ENCODE measurements around the gene HTD2.

Gene HTD2

DNA sequence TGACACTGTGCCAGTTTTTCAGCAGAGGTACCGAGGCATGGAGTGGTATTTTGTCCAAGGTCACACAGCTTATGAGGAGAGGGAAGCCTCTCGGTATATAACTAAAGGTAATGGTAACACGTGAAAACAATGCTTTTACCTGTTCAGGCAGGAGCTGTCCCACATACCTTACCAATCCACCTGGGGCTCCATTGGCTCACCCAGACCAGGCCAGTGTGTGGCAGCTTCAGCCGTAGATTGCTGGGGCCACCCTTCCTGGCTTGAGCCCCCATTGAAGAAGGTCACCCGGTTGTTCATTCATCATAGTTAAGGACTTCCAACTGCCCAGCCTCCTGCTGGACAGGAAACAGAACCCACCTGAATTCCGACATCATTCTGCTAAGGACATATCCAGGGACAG lies 9.5 kb upstream of the HTD2 start:
- CTCF ChIA-PET: interaction anchor here (0.7 to 6.1 kb wide), 2 partner anchors 9 to 109 kb away, joined by 3 to 55 read pairs; partner anchors contain the start of gene RPP14

DNA sequence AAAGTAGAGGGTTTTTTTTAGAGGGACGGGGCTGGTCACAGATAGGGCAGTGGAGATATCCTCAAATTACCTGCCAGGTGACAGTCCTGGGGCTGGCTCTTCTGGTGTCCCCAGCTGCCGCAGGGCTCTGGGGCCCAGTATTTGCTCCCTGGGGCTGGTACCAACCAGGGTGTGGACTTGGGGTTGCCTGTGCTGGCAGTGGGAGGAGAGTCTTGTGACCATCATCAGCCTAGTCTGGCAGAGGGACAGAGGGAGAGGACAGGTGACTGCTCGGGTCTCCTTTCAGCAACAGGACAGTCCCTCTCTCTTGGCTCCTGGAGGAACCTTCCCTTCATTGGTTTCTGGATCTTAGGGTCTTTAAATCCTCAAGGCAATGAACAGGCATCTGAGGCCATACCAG lies 8.1 kb upstream of the HTD2 start:
- no peaks in the 10 kb centered on the region for H3K9me3 ChIP-seq (ENCODE audit: control insufficient read depth, insufficient read depth, low read depth, low read length)
- no peaks in the 10 kb centered on the region for H3K4me1 ChIP-seq (ENCODE audit: control insufficient read depth, insufficient read depth, low read length)
- H3K4me3 ChIP-seq (ENCODE audit: low read depth, low read length): no peak overlapping the region
- ChIA-PET CTCF (interaction anchor here (6.1 kb wide), 1 partner anchor 111 kb away, joined by 55 read pairs; no protein-coding TSS in a partner anchor), POLR2A (interaction anchor here (0.5 to 0.6 kb wide), 2 partner anchors 12 to 583 kb away, joined by 3 to 5 read pairs; no protein-coding TSS in a partner anchor)
- no peak overlapping the region for H3K27ac ChIP-seq (ENCODE audit: extremely low read depth, low read depth, low read length)
- H3K36me3 ChIP-seq (ENCODE audit: control insufficient read depth in 2 of 2, insufficient read depth in 1 of 2, low read length in 2 of 2): no peaks in the 10 kb centered on the region; a peak in 1 of 3 replicates
- TF ChIP-seq, protein P1, sequence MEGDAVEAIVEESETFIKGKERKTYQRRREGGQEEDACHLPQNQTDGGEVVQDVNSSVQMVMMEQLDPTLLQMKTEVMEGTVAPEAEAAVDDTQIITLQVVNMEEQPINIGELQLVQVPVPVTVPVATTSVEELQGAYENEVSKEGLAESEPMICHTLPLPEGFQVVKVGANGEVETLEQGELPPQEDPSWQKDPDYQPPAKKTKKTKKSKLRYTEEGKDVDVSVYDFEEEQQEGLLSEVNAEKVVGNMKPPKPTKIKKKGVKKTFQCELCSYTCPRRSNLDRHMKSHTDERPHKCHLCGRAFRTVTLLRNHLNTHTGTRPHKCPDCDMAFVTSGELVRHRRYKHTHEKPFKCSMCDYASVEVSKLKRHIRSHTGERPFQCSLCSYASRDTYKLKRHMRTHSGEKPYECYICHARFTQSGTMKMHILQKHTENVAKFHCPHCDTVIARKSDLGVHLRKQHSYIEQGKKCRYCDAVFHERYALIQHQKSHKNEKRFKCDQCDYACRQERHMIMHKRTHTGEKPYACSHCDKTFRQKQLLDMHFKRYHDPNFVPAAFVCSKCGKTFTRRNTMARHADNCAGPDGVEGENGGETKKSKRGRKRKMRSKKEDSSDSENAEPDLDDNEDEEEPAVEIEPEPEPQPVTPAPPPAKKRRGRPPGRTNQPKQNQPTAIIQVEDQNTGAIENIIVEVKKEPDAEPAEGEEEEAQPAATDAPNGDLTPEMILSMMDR (tag by site-specific recombination; IDR thresholded peaks at IDR 0.05): no peak
- TF ChIP-seq, protein P2, sequence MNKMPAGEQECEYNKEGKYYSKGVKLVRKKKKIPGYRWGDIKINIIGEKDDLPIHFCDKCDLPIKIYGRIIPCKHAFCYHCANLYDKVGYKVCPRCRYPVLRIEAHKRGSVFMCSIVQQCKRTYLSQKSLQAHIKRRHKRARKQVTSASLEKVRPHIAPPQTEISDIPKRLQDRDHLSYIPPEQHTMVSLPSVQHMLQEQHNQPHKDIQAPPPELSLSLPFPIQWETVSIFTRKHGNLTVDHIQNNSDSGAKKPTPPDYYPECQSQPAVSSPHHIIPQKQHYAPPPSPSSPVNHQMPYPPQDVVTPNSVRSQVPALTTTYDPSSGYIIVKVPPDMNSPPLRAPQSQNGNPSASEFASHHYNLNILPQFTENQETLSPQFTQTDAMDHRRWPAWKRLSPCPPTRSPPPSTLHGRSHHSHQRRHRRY (tag by site-specific recombination; IDR thresholded peaks at IDR 0.05): no peak
- TF ChIP-seq ZNF529 (tag by site-specific recombination; IDR thresholded peaks at IDR 0.05; ENCODE audit: insufficient replicate concordance) (no peak), ZNF423 (tag by site-specific recombination; IDR thresholded peaks at IDR 0.05) (no peak), ZSCAN30 (tag by site-specific recombination; IDR thresholded peaks at IDR 0.05) (no peak), HOXA7 (CRISPR knock-in tag; IDR thresholded peaks at IDR 0.05; ENCODE audit: borderline replicate concordance) (no peak), ZNF19 (tag by site-specific recombination; IDR thresholded peaks at IDR 0.05; ENCODE audit: low read depth) (no peak), ZNF140 (tag by site-specific recombination; IDR thresholded peaks at IDR 0.05) (no peak)
- TF ChIP-seq, protein P3, sequence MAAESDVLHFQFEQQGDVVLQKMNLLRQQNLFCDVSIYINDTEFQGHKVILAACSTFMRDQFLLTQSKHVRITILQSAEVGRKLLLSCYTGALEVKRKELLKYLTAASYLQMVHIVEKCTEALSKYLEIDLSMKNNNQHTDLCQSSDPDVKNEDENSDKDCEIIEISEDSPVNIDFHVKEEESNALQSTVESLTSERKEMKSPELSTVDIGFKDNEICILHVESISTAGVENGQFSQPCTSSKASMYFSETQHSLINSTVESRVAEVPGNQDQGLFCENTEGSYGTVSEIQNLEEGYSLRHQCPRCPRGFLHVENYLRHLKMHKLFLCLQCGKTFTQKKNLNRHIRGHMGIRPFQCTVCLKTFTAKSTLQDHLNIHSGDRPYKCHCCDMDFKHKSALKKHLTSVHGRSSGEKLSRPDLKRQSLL (tag by site-specific recombination; IDR thresholded peaks at IDR 0.05): no peak

More for the DNA sequence above, 9.5 kb upstream of the HTD2 start:
- H3K4me3 ChIP-seq (ENCODE audit: low read depth, low read length): no peak overlapping the region
- no peaks in the 10 kb centered on the region; a peak in 1 of 3 replicates for H3K36me3 ChIP-seq (ENCODE audit: control insufficient read depth in 2 of 2, insufficient read depth in 1 of 2, low read length in 2 of 2)
- no peaks in the 10 kb centered on the region for H3K4me1 ChIP-seq (ENCODE audit: control insufficient read depth, insufficient read depth, low read length)
- no peaks in the 10 kb centered on the region for H3K9me3 ChIP-seq (ENCODE audit: control insufficient read depth, insufficient read depth, low read depth, low read length)
- H3K27ac ChIP-seq (ENCODE audit: extremely low read depth, low read depth, low read length): no peak overlapping the region
- POLR2A ChIA-PET: interaction anchor here (0.6 kb wide), 1 partner anchor 9 kb away, joined by 3 read pairs; the partner anchor contains the start of gene RPP14
- TF ChIP-seq, protein P4, sequence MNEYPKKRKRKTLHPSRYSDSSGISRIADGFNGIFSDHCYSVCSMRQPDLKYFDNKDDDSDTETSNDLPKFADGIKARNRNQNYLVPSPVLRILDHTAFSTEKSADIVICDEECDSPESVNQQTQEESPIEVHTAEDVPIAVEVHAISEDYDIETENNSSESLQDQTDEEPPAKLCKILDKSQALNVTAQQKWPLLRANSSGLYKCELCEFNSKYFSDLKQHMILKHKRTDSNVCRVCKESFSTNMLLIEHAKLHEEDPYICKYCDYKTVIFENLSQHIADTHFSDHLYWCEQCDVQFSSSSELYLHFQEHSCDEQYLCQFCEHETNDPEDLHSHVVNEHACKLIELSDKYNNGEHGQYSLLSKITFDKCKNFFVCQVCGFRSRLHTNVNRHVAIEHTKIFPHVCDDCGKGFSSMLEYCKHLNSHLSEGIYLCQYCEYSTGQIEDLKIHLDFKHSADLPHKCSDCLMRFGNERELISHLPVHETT (tag by site-specific recombination; IDR thresholded peaks at IDR 0.05): no peak
- TF ChIP-seq ZNF16 (tag by site-specific recombination; IDR thresholded peaks at IDR 0.05; ENCODE audit: low read depth): no peak
- TF ChIP-seq KLF1 (tag by site-specific recombination; IDR thresholded peaks at IDR 0.05): no peak
- TF ChIP-seq HOXA7 (CRISPR knock-in tag; IDR thresholded peaks at IDR 0.05; ENCODE audit: borderline replicate concordance): no peak
- TF ChIP-seq ZNF426 (tag by site-specific recombination; IDR thresholded peaks at IDR 0.05): no peak
- TF ChIP-seq ZNF19 (tag by site-specific recombination; IDR thresholded peaks at IDR 0.05; ENCODE audit: low read depth): no peak
- TF ChIP-seq, protein P5, sequence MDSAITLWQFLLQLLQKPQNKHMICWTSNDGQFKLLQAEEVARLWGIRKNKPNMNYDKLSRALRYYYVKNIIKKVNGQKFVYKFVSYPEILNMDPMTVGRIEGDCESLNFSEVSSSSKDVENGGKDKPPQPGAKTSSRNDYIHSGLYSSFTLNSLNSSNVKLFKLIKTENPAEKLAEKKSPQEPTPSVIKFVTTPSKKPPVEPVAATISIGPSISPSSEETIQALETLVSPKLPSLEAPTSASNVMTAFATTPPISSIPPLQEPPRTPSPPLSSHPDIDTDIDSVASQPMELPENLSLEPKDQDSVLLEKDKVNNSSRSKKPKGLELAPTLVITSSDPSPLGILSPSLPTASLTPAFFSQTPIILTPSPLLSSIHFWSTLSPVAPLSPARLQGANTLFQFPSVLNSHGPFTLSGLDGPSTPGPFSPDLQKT (IDR thresholded peaks at IDR 0.05; ENCODE audit: borderline replicate concordance, low read depth, low read length): no peak
- TF ChIP-seq, protein P6, sequence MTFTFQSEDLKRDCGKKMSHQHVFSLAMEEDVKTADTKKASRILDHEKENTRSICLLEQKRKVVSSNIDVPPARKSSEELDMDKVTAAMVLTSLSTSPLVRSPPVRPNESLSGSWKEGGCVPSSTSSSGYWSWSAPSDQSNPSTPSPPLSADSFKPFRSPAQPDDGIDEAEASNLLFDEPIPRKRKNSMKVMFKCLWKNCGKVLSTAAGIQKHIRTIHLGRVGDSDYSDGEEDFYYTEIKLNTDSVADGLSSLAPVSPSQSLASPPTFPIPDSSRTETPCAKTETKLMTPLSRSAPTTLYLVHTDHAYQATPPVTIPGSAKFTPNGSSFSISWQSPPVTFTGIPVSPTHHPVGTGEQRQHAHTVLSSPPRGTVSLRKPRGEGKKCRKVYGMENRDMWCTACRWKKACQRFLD (tag by site-specific recombination; IDR thresholded peaks at IDR 0.05): no peak
- TF ChIP-seq, protein P3 (tag by site-specific recombination; IDR thresholded peaks at IDR 0.05): no peak
- no peak for TF ChIP-seq ZEB2 (tag by site-specific recombination; IDR thresholded peaks at IDR 0.05)
- no peak for TF ChIP-seq IKZF3 (tag by site-specific recombination; IDR thresholded peaks at IDR 0.05)
- TF ChIP-seq GLI2 (tag by site-specific recombination; IDR thresholded peaks at IDR 0.05; ENCODE audit: borderline replicate concordance, low read depth): no peak
- no peak for TF ChIP-seq ZBTB21 (tag by site-specific recombination; IDR thresholded peaks at IDR 0.05)
- no peak for TF ChIP-seq ZNF571 (tag by site-specific recombination; IDR thresholded peaks at IDR 0.05)
- no peak for TF ChIP-seq ZNF433 (tag by site-specific recombination; IDR thresholded peaks at IDR 0.05; ENCODE audit: low read depth)
- TF ChIP-seq, protein P7, sequence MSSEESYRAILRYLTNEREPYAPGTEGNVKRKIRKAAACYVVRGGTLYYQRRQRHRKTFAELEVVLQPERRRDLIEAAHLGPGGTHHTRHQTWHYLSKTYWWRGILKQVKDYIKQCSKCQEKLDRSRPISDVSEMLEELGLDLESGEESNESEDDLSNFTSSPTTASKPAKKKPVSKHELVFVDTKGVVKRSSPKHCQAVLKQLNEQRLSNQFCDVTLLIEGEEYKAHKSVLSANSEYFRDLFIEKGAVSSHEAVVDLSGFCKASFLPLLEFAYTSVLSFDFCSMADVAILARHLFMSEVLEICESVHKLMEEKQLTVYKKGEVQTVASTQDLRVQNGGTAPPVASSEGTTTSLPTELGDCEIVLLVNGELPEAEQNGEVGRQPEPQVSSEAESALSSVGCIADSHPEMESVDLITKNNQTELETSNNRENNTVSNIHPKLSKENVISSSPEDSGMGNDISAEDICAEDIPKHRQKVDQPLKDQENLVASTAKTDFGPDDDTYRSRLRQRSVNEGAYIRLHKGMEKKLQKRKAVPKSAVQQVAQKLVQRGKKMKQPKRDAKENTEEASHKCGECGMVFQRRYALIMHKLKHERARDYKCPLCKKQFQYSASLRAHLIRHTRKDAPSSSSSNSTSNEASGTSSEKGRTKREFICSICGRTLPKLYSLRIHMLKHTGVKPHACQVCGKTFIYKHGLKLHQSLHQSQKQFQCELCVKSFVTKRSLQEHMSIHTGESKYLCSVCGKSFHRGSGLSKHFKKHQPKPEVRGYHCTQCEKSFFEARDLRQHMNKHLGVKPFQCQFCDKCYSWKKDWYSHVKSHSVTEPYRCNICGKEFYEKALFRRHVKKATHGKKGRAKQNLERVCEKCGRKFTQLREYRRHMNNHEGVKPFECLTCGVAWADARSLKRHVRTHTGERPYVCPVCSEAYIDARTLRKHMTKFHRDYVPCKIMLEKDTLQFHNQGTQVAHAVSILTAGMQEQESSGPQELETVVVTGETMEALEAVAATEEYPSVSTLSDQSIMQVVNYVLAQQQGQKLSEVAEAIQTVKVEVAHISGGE (tag by site-specific recombination; conservative IDR thresholded peaks at IDR 0.05; ENCODE audit: low read depth): no peak
- no peak for TF ChIP-seq ZBTB48 (tag by site-specific recombination; IDR thresholded peaks at IDR 0.05)

All from HEK293 (cell line).